SJCRH30 (cell line): ENCODE measurements around the gene DNLZ. TPM values are rescaled to one million over a fixed set of nuclear protein-coding genes. Genes with fewer than 3 reads are reported as not detected.
A peak's percentile ranks its signal among the peaks of the same experiment; 100 is the strongest.

Experiments
- DNase-seq, 2 experiments: peaks; one replicate each; pipeline ENCODE4 v3.0.0-alpha.2; 2015 to 2020
- H3K27ac ChIP-seq: fragments of 250-450 bp; sonication (Bioruptor Pico); 2 replicates; pipeline ENCODE4 v1.5.1; 2020; ENCODE audit warnings: mild to moderate bottlenecking, moderate library complexity
- H3K27me3 ChIP-seq: fragments of 250-450 bp; sonication (Bioruptor Pico); 2 replicates; pipeline ENCODE4 v1.5.1; 2020; ENCODE audit warnings: mild to moderate bottlenecking, moderate library complexity
- H3K36me3 ChIP-seq: fragments of 250-450 bp; sonication (Bioruptor Pico); 2 replicates; pipeline ENCODE4 v1.5.1; 2020; ENCODE audit warnings: mild to moderate bottlenecking, moderate library complexity
- H3K4me1 ChIP-seq: fragments of 250-450 bp; sonication (Bioruptor Pico); 2 replicates; pipeline ENCODE4 v1.5.1; 2020; ENCODE audit warnings: mild to moderate bottlenecking, moderate library complexity
- H3K4me3 ChIP-seq: fragments of 250-450 bp; sonication (Bioruptor Pico); 2 replicates; pipeline ENCODE4 v1.5.1; 2020; ENCODE audit warnings: mild to moderate bottlenecking, moderate library complexity
- H3K9me3 ChIP-seq: fragments of 250-450 bp; sonication (Bioruptor Pico); replicated peaks from 2 replicates; pipeline ENCODE4 v1.5.1; 2020; ENCODE audit warnings: mild to moderate bottlenecking, moderate library complexity
- total RNA-seq: library from RNA; depleted of rRNA; stranded (reverse); fragments of >200 nt; shearing (Covaris generic); gene quantifications from 2 replicates; pipeline ENCODE4 v1.2.3, GENCODE V29; 2014; rRNA removed

DNLZ gene
- total RNA-seq, 1 experiment from 2014 or later, result 17.0 TPM

DNA sequence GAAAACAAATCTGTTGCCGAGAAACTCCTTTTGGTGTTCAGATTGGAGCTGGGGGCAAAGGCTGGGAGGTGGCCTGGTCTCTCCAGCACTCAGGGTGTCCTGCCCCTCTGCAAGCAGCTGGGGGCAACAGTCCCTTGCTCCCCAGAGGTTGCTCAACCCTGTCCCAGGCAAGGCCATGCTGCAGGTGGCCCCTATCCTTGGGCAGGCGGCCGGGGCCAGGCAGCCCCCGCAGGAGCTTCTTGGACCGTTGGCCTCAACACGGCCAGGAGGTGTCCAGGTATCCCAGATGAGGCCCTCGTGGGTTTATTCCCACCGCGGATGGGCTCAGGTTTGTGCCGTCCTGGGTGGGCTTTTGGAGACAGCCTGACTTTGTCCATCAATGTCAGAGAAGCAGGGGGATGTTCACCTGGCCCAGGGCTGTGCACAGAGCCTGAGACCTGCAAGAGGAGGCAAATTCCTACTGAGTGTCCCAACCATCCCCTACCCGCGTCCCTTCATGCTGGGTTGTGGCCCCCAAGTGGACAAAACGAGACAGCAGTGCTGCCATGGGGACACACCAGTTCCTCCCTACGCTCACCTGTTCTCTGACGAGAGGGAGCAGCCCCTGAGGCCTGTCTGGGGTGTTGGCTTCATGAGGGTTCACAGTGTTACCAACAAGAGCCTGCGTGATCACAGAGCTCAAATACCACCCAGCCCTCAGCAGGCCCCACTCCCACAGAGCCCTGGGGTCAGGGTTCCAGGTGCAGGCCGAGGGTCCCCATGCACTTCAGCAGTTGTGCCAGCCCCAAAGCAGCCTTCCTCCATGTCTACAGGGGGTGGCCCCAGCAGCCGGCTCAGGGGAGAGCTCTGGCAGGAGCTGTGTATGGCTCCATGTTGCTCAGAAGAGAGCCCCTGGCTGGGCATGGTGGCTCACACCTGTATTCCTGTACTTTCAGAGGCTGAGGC lies 50.2 kb downstream of the DNLZ start:
- no peak overlapping the region for H3K27ac ChIP-seq
- H3K4me1 ChIP-seq, result peaks cover 28% of the 10 kb centered on the region
- no peak for DNase-seq
- H3K36me3 ChIP-seq, result no peaks in the 10 kb centered on the region
- no peaks in the 10 kb centered on the region for H3K27me3 ChIP-seq
- H3K9me3 ChIP-seq, result peaks cover 7% of the 10 kb centered on the region
- no peak overlapping the region for H3K4me3 ChIP-seq

GRCh38 chr9:136312436-136312835 lies 51.1 kb downstream of the DNLZ start:
- DNase-seq, result peak; percentile 73 to 75
- Histone ChIP-seq H3K4me1 (peaks cover 28% of the 10 kb centered on the region), H3K27ac (no peak overlapping the region), H3K36me3 (no peaks in the 10 kb centered on the region), H3K27me3 (no peaks in the 10 kb centered on the region), H3K9me3 (peaks cover 7% of the 10 kb centered on the region), H3K4me3 (no peak overlapping the region)

- Histone ChIP-seq H3K9me3 (peaks cover 7% of the 10 kb centered on the region), H3K27ac (no peak overlapping the region), H3K27me3 (no peaks in the 10 kb centered on the region), H3K4me1 (peaks cover 29% of the 10 kb centered on the region), H3K36me3 (no peaks in the 10 kb centered on the region), H3K4me3 (no peak overlapping the region)
- DNase-seq, result no peak
Observed at GRCh38 chr9:136312009-136312375, 51.6 kb downstream of the DNLZ start.

- Histone ChIP-seq H3K4me1 (peaks cover 36% of the 10 kb centered on the region), H3K27ac (no peak overlapping the region), H3K36me3 (no peaks in the 10 kb centered on the region), H3K9me3 (peaks cover 7% of the 10 kb centered on the region), H3K27me3 (no peaks in the 10 kb centered on the region), H3K4me3 (no peak overlapping the region)
- DNase-seq, result peak; percentile 51 to 55
Observed at GRCh38 chr9:136311051-136312008, 52.2 kb downstream of the DNLZ start.

GRCh38 chr9:136310273-136311030 lies 53.1 kb downstream of the DNLZ start:
- DNase-seq, result peak; percentile 78 to 83
- Histone ChIP-seq H3K27me3 (peaks cover 1% of the 10 kb centered on the region; the same call in 1 of the 2 replicates), H3K9me3 (peaks cover 7% of the 10 kb centered on the region), H3K4me3 (no peak overlapping the region), H3K27ac (no peak overlapping the region), H3K4me1 (peaks cover 45% of the 10 kb centered on the region), H3K36me3 (no peaks in the 10 kb centered on the region)

DNA sequence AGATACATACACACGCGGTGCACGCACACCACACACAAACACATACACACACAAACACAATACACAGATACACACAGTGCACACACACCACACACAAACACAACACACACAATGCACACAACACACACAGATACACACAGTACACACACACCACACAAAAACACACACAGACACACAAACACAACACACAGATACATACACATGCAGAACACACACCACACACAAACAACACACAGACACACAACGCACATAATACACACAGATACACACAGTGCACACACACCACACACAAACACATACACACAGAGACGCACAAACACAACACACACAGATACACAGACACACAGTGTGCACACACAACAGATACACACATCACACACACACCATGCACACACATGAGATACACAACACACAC lies 53.7 kb downstream of the DNLZ start:
- Histone ChIP-seq H3K9me3 (peaks cover 3% of the 10 kb centered on the region), H3K4me3 (no peak overlapping the region), H3K27ac (no peak overlapping the region), H3K4me1 (peaks cover 45% of the 10 kb centered on the region), H3K27me3 (peaks cover 8% of the 10 kb centered on the region), H3K36me3 (no peaks in the 10 kb centered on the region)
- no peak for DNase-seq

Other genes with a start within 250 kb of the DNLZ start
- 31.8 and 34.0 TPM in 2 replicates for gene TMEM250, start 244.9 kb downstream of the DNLZ start, total RNA-seq
- gene LHX3, start 158.6 kb downstream of the DNLZ start, total RNA-seq, result not detected in 2 replicates
- 43.8 and 48.0 TPM in 2 replicates for gene QSOX2, start 117.9 kb downstream of the DNLZ start, total RNA-seq
- 0.05 TPM in 1 of 2 replicates, not detected in the other for gene CCDC187, start 59.6 kb downstream of the DNLZ start, total RNA-seq
- gene GPSM1, start 36.2 kb downstream of the DNLZ start, total RNA-seq, result 52.5 and 57.2 TPM in 2 replicates
- gene CARD9, start 9.9 kb upstream of the DNLZ start, total RNA-seq, result 8.8 and 11.8 TPM in 2 replicates
- gene SNAPC4, start 36.4 kb upstream of the DNLZ start, total RNA-seq, result 7.5 and 8.9 TPM in 2 replicates
- 56.5 and 72.0 TPM in 2 replicates for gene ENTR1, start 46.9 kb upstream of the DNLZ start, total RNA-seq
- gene PMPCA, start 46.9 kb upstream of the DNLZ start, total RNA-seq, result 82.0 and 87.1 TPM in 2 replicates
- gene INPP5E, start 76.1 kb upstream of the DNLZ start, total RNA-seq, result 14.3 and 18.3 TPM in 2 replicates
- 44.5 and 47.7 TPM in 2 replicates for gene SEC16A, start 119.3 kb upstream of the DNLZ start, total RNA-seq
- gene NOTCH1, start 182.3 kb upstream of the DNLZ start, total RNA-seq, result 25.8 and 28.5 TPM in 2 replicates